ENCODE results near the gene TENM3.

TENM3 gene

GRCh38 chr4:182643801-182644682 lies 400.8 kb downstream of the TENM3 start:
- no peak for DNase-seq

- no peak for DNase-seq
Observed at GRCh38 chr4:182644683-182645050, 401.5 kb downstream of the TENM3 start.

GRCh38 chr4:182645511-182645910 lies 402.3 kb downstream of the TENM3 start:
- no peak for DNase-seq

GRCh38 chr4:182647646-182648300 lies 404.6 kb downstream of the TENM3 start:
- DNase-seq: no peak

- no peak for DNase-seq
Observed at GRCh38 chr4:182648766-182649165, 405.6 kb downstream of the TENM3 start.

GRCh38 chr4:182649698-182650477 lies 406.7 kb downstream of the TENM3 start:
- DNase-seq: no peak

- no peak for DNase-seq
Observed at GRCh38 chr4:182653596-182653995, 410.4 kb downstream of the TENM3 start.

- DNase-seq: no peak
Observed at GRCh38 chr4:182655340-182655739, 412.1 kb downstream of the TENM3 start.

- no peak for DNase-seq
Observed at GRCh38 chr4:182662551-182662950, 419.3 kb downstream of the TENM3 start.

- no peak for DNase-seq
Observed at GRCh38 chr4:182671231-182671630, 428.0 kb downstream of the TENM3 start.

GRCh38 chr4:182671749-182672148 lies 428.5 kb downstream of the TENM3 start:
- DNase-seq: no peak

GRCh38 chr4:182678590-182678989 lies 435.4 kb downstream of the TENM3 start:
- DNase-seq: no peak

GRCh38 chr4:182679533-182679932 lies 436.3 kb downstream of the TENM3 start:
- no peak for DNase-seq

- no peak for DNase-seq
Observed at GRCh38 chr4:182680234-182680653, 437.0 kb downstream of the TENM3 start.

GRCh38 chr4:182683661-182684060 lies 440.5 kb downstream of the TENM3 start:
- no peak for DNase-seq

- DNase-seq: no peak
Observed at GRCh38 chr4:182684796-182685195, 441.6 kb downstream of the TENM3 start.

GRCh38 chr4:182688081-182688480 lies 444.9 kb downstream of the TENM3 start:
- no peak for DNase-seq

- no peak for DNase-seq
Observed at GRCh38 chr4:182694551-182694950, 451.3 kb downstream of the TENM3 start.

- DNase-seq: no peak
Observed at GRCh38 chr4:182695009-182695408, 451.8 kb downstream of the TENM3 start.

- DNase-seq: no peak
Observed at GRCh38 chr4:182695842-182696241, 452.6 kb downstream of the TENM3 start.

GRCh38 chr4:182697094-182697493 lies 453.9 kb downstream of the TENM3 start:
- no peak for DNase-seq

- no peak for DNase-seq
Observed at GRCh38 chr4:182698212-182698611, 455.0 kb downstream of the TENM3 start.

GRCh38 chr4:182699201-182699600 lies 456.0 kb downstream of the TENM3 start:
- DNase-seq: no peak

- no peak for DNase-seq
Observed at GRCh38 chr4:182699795-182700194, 456.6 kb downstream of the TENM3 start.

Data from Kasumi-1 (cell line).